PFSK-1 (cell line): ENCODE measurements around the gene KRTAP19-1.

ENCODE experiments used
- FOXP2 ChIP-seq: optimal IDR thresholded peaks from 2 replicates; pipeline ENCODE3; 2011; ENCODE audit warnings: borderline replicate concordance, control low read depth, inconsistent platforms; ENCODE audit not compliant: insufficient read depth; ENCODE audit errors: extremely low read length, extremely low read depth
- POLR2AphosphoS5 ChIP-seq: IDR thresholded peaks from 2 replicates; pipeline ENCODE4 v1.6.1; 2012; ENCODE audit warnings: low read depth, mild to moderate bottlenecking, control low read depth, low read length, moderate library complexity
- SIN3A ChIP-seq: IDR thresholded peaks from 2 replicates; pipeline ENCODE4 v1.6.1; 2012; ENCODE audit warnings: mild to moderate bottlenecking, low read length, moderate library complexity, borderline replicate concordance; ENCODE audit not compliant: insufficient read depth
- TAF1 ChIP-seq: IDR thresholded peaks from 2 replicates; pipeline ENCODE4 v1.6.1; 2012; ENCODE audit warnings: low read length, control low read depth, borderline replicate concordance; ENCODE audit not compliant: insufficient read depth
- TF ChIP-seq, protein P1 (sequence below), 2 experiments: IDR thresholded peaks; 2 replicates each; pipeline versions ENCODE4 v1.6.1 to v1.8.0; 2011 to 2012; ENCODE audit warnings: low read depth in 2 of 2, low read length in 2 of 2, control low read depth in 1 of 2, inconsistent platforms in 1 of 2, mild to moderate bottlenecking in 1 of 2, moderate library complexity in 1 of 2; ENCODE audit not compliant: insufficient read depth in 1 of 2

The KRTAP19-1 gene

DNA sequence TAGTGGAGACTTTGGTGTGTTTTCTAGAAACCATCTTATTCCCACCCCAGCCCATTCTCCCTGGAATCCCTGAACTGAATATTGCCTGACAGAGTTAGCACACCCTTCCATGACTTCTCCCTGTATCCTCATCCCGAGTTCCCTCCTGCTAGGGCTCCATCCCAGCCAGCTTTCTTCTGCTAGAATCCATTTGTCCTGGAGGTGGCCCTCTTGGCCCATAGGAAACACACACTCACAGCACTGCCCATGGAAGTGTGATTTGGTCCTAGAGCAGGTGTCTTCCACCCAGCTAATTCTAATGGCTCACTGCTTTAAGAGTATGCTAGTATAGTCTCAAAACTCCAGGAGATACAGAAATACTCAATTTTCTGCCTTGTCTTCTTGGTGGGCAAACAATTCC, 36.0 kb downstream of the KRTAP19-1 start:
- TF ChIP-seq SIN3A = no peak
- no peak for TF ChIP-seq TAF1
- no peak for TF ChIP-seq FOXP2
- no peak for TF ChIP-seq POLR2AphosphoS5
- TF ChIP-seq, protein P1, sequence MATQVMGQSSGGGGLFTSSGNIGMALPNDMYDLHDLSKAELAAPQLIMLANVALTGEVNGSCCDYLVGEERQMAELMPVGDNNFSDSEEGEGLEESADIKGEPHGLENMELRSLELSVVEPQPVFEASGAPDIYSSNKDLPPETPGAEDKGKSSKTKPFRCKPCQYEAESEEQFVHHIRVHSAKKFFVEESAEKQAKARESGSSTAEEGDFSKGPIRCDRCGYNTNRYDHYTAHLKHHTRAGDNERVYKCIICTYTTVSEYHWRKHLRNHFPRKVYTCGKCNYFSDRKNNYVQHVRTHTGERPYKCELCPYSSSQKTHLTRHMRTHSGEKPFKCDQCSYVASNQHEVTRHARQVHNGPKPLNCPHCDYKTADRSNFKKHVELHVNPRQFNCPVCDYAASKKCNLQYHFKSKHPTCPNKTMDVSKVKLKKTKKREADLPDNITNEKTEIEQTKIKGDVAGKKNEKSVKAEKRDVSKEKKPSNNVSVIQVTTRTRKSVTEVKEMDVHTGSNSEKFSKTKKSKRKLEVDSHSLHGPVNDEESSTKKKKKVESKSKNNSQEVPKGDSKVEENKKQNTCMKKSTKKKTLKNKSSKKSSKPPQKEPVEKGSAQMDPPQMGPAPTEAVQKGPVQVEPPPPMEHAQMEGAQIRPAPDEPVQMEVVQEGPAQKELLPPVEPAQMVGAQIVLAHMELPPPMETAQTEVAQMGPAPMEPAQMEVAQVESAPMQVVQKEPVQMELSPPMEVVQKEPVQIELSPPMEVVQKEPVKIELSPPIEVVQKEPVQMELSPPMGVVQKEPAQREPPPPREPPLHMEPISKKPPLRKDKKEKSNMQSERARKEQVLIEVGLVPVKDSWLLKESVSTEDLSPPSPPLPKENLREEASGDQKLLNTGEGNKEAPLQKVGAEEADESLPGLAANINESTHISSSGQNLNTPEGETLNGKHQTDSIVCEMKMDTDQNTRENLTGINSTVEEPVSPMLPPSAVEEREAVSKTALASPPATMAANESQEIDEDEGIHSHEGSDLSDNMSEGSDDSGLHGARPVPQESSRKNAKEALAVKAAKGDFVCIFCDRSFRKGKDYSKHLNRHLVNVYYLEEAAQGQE (IDR thresholded peaks at IDR 0.05; ENCODE audit: insufficient read depth in 1 of 2, low read depth in 2 of 2, low read length in 2 of 2) = no peak

DNA sequence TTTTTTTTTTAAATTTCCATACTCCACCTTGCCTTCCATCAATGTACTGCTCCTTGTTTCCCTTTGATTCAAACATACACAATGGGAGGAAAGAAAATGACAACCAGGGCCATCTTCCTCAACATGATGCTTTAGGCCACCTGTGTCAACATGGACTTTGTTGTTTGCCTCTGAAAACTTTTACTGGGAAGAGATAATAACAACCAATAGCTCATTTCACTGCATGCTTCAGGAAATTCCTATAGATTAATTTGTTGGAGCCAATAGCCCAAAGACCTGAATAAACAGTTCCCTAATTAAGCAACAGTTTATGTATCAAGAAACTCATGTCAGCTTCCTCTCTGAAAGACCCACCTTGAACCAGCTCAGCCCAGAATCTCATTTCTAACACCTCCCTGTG, 36.9 kb downstream of the KRTAP19-1 start:
- TF ChIP-seq POLR2AphosphoS5 (no peak), FOXP2 (no peak), SIN3A (no peak), TAF1 (no peak)
- TF ChIP-seq, protein P1 (IDR thresholded peaks at IDR 0.05; ENCODE audit: insufficient read depth in 1 of 2, low read depth in 2 of 2, low read length in 2 of 2) = no peak

DNA sequence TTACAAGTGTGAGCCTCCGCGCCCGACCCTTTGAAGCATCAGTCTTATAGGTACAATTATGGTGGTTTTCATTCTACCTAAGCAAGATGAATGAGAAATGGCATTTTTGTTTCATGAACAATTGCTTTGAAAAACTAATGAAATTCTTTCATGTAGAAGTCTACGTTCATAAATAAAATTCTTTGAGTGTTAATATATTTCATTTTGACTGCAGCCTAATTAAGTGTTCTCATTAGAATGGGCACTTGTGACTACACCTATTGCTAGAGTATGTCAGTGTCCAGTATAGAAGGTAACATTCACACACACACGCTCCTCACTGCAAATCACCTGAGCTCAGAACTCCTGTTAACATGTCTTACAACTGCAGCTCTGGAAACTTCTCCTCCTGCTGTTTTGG, 40.2 kb downstream of the KRTAP19-1 start, which contains the start of gene KRTAP15-1:
Gene KRTAP15-1 (plus strand): TSS at position 301 of the 400 bp plus-strand sequence. CDS start 53 bp downstream, at position 354.
- TF ChIP-seq, protein P1 (IDR thresholded peaks at IDR 0.05; ENCODE audit: insufficient read depth in 1 of 2, low read depth in 2 of 2, low read length in 2 of 2) = no peak
- TF ChIP-seq SIN3A (no peak), FOXP2 (no peak), POLR2AphosphoS5 (no peak), TAF1 (no peak)

DNA sequence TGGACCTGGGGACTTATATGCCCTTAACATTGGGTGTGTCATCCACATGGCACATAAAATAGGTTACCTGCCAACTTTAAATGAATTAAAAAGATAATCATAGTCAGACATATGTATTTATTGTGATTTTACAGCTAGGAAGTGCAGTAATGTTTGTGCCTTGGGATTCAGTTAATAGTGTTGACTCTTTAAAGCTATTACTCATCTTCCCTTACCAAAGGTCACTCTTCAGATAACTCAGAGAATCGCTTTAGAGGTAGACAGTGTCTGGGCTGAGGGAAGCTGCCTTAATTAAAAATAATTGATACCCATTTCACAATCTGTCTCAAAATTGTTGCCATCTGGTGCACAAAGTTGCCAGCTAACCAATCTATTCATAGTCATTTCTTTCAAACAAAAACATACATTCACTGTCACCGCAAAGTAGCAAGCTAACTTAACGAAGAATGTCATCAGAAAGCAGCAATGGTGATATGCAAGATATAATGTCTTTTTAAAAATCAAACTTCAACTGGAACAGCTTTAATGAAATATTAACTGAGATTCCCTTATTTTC, 43.1 kb downstream of the KRTAP19-1 start:
- TF ChIP-seq, protein P1 (IDR thresholded peaks at IDR 0.05; ENCODE audit: insufficient read depth in 1 of 2, low read depth in 2 of 2, low read length in 2 of 2) = no peak
- TF ChIP-seq FOXP2 = no peak
- TF ChIP-seq TAF1 = no peak
- TF ChIP-seq SIN3A = no peak
- TF ChIP-seq POLR2AphosphoS5 = no peak
